VCaP (cell line): Measurements from ENCODE around the gene CST2.

Experiments
- H3K27ac ChIP-seq: fragments of 450-650 bp; 2 replicates; pipeline ENCODE4 v1.5.1; 2017
- CTCF ChIP-seq: fragments of 450-650 bp; conservative IDR thresholded peaks from 2 replicates; pipeline ENCODE4 v1.5.1; 2017; ENCODE audit warnings: mild to moderate bottlenecking, moderate library complexity

Gene CST2

DNA sequence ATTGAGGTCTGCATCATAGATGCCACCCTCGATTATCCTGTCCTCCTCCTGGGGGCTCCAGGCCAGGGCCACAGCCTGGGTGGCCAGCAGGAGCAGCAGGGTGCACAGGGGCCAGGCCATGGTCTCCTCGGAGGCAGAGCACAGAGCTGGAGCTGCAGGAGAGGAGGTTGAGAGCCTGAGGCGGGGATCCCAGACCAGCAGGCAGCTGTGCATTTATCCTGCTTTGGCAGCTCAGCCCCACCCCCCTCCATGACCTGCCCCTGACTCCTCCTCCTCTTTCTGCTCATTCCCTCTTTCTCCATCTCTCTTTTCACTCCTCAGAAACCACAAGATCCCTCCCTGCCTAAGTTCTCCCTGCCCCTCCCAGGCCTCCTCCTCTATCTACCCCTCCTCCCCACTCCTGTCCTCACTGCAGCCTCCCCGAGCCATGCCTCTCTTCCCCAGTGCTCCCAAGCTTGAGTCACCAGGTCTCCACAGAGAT is at the start of gene CST2:
TSS of gene CST2 (minus strand) at position 189 of the 481 bp plus-strand sequence. CDS start at position 120, 69 bp downstream.
- no peak for TF ChIP-seq CTCF
- no peak within 1 kb of the TSS for H3K27ac ChIP-seq

DNA sequence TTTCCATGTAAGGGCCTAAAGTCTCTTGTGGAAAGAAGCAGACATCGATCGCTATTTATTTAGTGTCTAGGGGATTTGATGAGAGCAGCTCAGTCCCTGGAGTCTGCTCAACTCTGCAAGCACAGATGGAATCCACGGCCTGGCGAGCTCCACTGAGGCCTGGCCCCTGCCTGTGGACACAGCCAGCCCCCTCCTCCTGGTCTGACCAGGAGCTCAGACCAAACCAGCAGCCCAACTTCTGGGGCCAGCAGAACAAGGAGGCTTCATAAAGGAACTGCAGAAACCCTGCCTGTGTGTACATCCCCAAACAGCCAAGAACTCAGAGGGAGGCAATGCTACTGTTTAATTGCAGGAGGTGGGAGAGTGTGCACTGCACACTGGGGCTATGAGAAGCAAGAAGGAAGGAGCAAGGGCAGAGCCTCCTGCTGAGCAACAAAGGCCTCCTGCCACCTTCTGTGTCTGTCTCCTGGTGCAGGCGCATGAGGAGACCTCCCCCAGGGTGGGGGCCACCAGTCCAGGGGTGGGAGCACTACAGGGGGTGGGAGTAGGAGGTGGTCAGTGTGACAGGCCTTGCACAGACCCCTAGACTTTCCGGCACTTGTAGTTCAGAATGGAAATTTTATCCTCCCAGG is 49.2 kb upstream of the CST2 start:
- H3K27ac ChIP-seq, result no peak overlapping the region
- no peak for TF ChIP-seq CTCF

- TF ChIP-seq CTCF, result no peak
- no peak overlapping the region for H3K27ac ChIP-seq
Measured at GRCh38 chr20:23874747-23875146, 48.2 kb upstream of the CST2 start.

GRCh38 chr20:23873370-23874015 is 47.0 kb upstream of the CST2 start:
- no peak for TF ChIP-seq CTCF
- no peak overlapping the region for H3K27ac ChIP-seq

GRCh38 chr20:23872065-23872464 is 45.5 kb upstream of the CST2 start:
- H3K27ac ChIP-seq, result no peak overlapping the region
- no peak for TF ChIP-seq CTCF

GRCh38 chr20:23870461-23870860 is 43.9 kb upstream of the CST2 start:
- TF ChIP-seq CTCF, result no peak
- no peak overlapping the region for H3K27ac ChIP-seq

GRCh38 chr20:23869520-23869919 is 43.0 kb upstream of the CST2 start:
- H3K27ac ChIP-seq, result no peak overlapping the region
- no peak for TF ChIP-seq CTCF
